ENCODE results near the gene MLLT6. TPM values are rescaled to one million over a fixed set of nuclear protein-coding genes. Genes with fewer than 3 reads are reported as not detected.

The MLLT6 gene
- total RNA-seq, 6 experiments from 2014 or later = 10.1 to 30.9 (median 25.6) TPM

GRCh38 chr17:38777641-38778250 lies 72.7 kb downstream of the MLLT6 start:
- Histone ChIP-seq H3K4me3 (no peak overlapping the region), H3K4me1 (no peaks in the 10 kb centered on the region), H3K36me3 (peaks cover 0 to 97% (median 38%) of the 10 kb centered on the region in 4 donors), H3K27ac (no peak overlapping the region), H3K27me3 (no peaks in the 10 kb centered on the region), H3K9me3 (no peaks in the 10 kb centered on the region)
- intact Hi-C loops (cut with DNase I) = no loop called here
- DNase-seq (no peak), ATAC-seq (no peak)
- 84% methylated on average over 3 of the region's 7 CpGs for WGBS (ENCODE audit: insufficient coverage, low coverage, low lambda C conversion rate, missing lambda C conversion rate)
- TF ChIP-seq POLR2A (IDR thresholded peaks at IDR 0.05) (no peak), CTCF (IDR thresholded peaks at IDR 0.05) (no peak)

Small RNA genes lying within 50 kb of the gene (microRNA-seq; reads per million reads assigned to microRNA genes)
- gene MIR4726 (0.87 to 1.3 reads per million in 2 donors), gene MIR4734 (0 reads per million in 2 donors)

Small RNA genes lying within 50 kb of the gene (small RNA-seq; reads per million reads assigned to genes)
- gene MIR4726 = 0 reads per million in 2 experiments
- 0 reads per million in 2 experiments for gene MIR4734
- gene RNA5SP440 = 18.2 to 53.2 reads per million in 2 experiments
- gene RNU6-866P = 0 reads per million in 2 experiments

Other genes starting within 250 kb of the MLLT6 start
- 10 to 100 TPM in 4 of 6 experiments, 1 to 10 TPM in 2; 5.6 to 17.6 (median 11.5) TPM for gene SRCIN1, start 99.3 kb upstream of the MLLT6 start, total RNA-seq
- 1 to 10 TPM; 1.1 to 6.0 (median 3.0) TPM for gene EPOP, start 30.3 kb upstream of the MLLT6 start, total RNA-seq
- 10 to 100 TPM; 34.2 to 88.1 (median 55.1) TPM for gene CISD3, start 25.1 kb downstream of the MLLT6 start, total RNA-seq
- gene PCGF2, start 43.1 kb downstream of the MLLT6 start, total RNA-seq = 1 to 10 TPM; 1.7 to 8.0 (median 3.9) TPM
- gene PSMB3, start 47.5 kb downstream of the MLLT6 start, total RNA-seq = 100 to 1,000 TPM in 5 of 6 experiments, 10 to 100 TPM in 1; 85.2 to 183 (median 120) TPM
- gene PIP4K2B, start 94.3 kb downstream of the MLLT6 start, total RNA-seq = 10 to 100 TPM; 11.5 to 19.5 (median 15.4) TPM
- 10 to 100 TPM in 2 of 6 experiments, 1 to 10 TPM in 4; 6.8 to 13.1 (median 9.2) TPM for gene CWC25, start 120.0 kb downstream of the MLLT6 start, total RNA-seq
- gene RPL23, start 148.4 kb downstream of the MLLT6 start, total RNA-seq = 100 to 1,000 TPM; 389 to 609 (median 436) TPM
- gene LASP1, start 164.8 kb downstream of the MLLT6 start, total RNA-seq = 100 to 1,000 TPM in 2 of 6 experiments, 10 to 100 TPM in 4; 52.2 to 124 (median 84.8) TPM

All from right lobe of liver (tissue), 6 donors.